GM23248 (cell line): Measurements from ENCODE around the gene SERINC1.

ENCODE experiments used
- EZH2 ChIP-seq: fragments of 200-600 bp; sonication (generic); IDR thresholded peaks from 2 replicates; pipeline ENCODE4 v1.6.1; 2018; ENCODE audit warnings: antibody characterized with exemption, mild to moderate bottlenecking; ENCODE audit not compliant: insufficient read depth, poor library complexity, severe bottlenecking
- EZH2phosphoT487 ChIP-seq: fragments of 200-600 bp; sonication (generic); IDR thresholded peaks from 2 replicates; pipeline ENCODE4 v1.6.1; 2018; ENCODE audit warnings: antibody characterized with exemption, moderate library complexity, mild to moderate bottlenecking, low read depth; ENCODE audit not compliant: insufficient read depth

GRCh38 chr6:122394016-122394415 lies 77.6 kb downstream of the SERINC1 start:
- TF ChIP-seq EZH2, result no peak
- TF ChIP-seq EZH2phosphoT487, result no peak
